ENCODE data around the gene HIRIP3. TPM values are rescaled to one million over a fixed set of nuclear protein-coding genes. Genes with fewer than 3 reads are reported as not detected.

Gene HIRIP3
- total and polyA plus RNA-seq, 2 of the 8 experiments (the other 6 are each of a cell fraction or from before 2014, with no cell fraction given): 11.9 to 18.5 TPM

GRCh38 chr16:30005341-30006094, 10.1 kb upstream of the HIRIP3 start:
- ChIA-PET CTCF (ENCODE audit: partially characterized antibody) (interaction anchor here (0.6 to 3.2 kb wide), 21 partner anchors 9 to 305 kb away, joined by 3 to 10 read pairs (median 5); partner anchors contain the start of genes C16orf92 and INO80E), POLR2A (ENCODE audit: partially characterized antibody) (interaction anchor here (0.6 to 4.9 kb wide), 14 partner anchors 8 to 947 kb away, joined by 3 to 34 read pairs (median 4); partner anchors contain the start of genes C16orf92, HIRIP3, INO80E and KCTD13)
- TF ChIP-seq CBX5 (IDR thresholded peaks at IDR 0.05; ENCODE audit: low read depth, low read length): no peak
- peak; percentile 29 to 50; a peak in 3 of 4 replicates for TF ChIP-seq RAD21 (IDR thresholded peaks at IDR 0.05 in 1 of 2, conservative IDR thresholded peaks at IDR 0.05 in 1 of 2; ENCODE audit: low read depth in 2 of 2, low read length in 2 of 2)
- TF ChIP-seq TAF1 (IDR thresholded peaks at IDR 0.05; ENCODE audit: low read depth, low read length): no peak
- TF ChIP-seq YY1 (IDR thresholded peaks at IDR 0.05; ENCODE audit: low read depth, low read length): peak; percentile 85

More at GRCh38 chr16:30005341-30006094, 10.1 kb upstream of the HIRIP3 start:
- H4K8ac ChIP-seq (ENCODE audit: extremely low read depth, insufficient read depth, low read length): no peak overlapping the region
- FAIRE-seq (no peak), DNase-seq (ENCODE audit: low read depth in 1 of 2, low spot score in 2 of 2) (no peak)
- no peak overlapping the region for H3K23ac ChIP-seq (ENCODE audit: insufficient read length)
- no peak overlapping the region for H3K56ac ChIP-seq (replicated peaks; ENCODE audit: insufficient read length, low read depth, low read length)
- no peak overlapping the region for H3K4ac ChIP-seq (replicated peaks; ENCODE audit: insufficient read length, low read depth, low read length)
- no peak overlapping the region for H4K5ac ChIP-seq (ENCODE audit: insufficient read length, low read depth, low read length)
- H3K18ac ChIP-seq (ENCODE audit: extremely low read depth, low read length): no peak overlapping the region
- H3K79me2 ChIP-seq (ENCODE audit: control insufficient read depth in 1 of 2, insufficient read depth in 2 of 2, low read length in 2 of 2): no peaks in the 10 kb centered on the region
- peaks cover 1% of the 10 kb centered on the region; the same call in 1 of the 2 replicates for H3K23me2 ChIP-seq (ENCODE audit: low read depth, low read length)
- H3K36me3 ChIP-seq (ENCODE audit: control insufficient read depth in 2 of 4, insufficient read depth in 4 of 4, low read length in 3 of 4): peaks cover 0 to 10% (median 6%) of the 10 kb centered on the region in 4 experiments; a peak in 5 of 8 replicates
- no peak overlapping the region for H3K27ac ChIP-seq (ENCODE audit: low read depth, low read length)
- no peak overlapping the region for H2BK5ac ChIP-seq (ENCODE audit: low read depth, low read length)
- no peak overlapping the region for H3K9ac ChIP-seq (replicated peaks in 1 of 4; ENCODE audit: extremely low read depth in 1 of 4, low read depth in 3 of 4, low read length in 3 of 4)
- no peaks in the 10 kb centered on the region for H3K79me1 ChIP-seq (ENCODE audit: low read depth, low read length)
- WGBS, 2 experiments (ENCODE audit: extremely low coverage in 1 of 2, insufficient coverage in 1 of 2, insufficient read length in 1 of 2, insufficient replicate concordance in 2 of 2, low coverage in 1 of 2, low lambda C conversion rate in 2 of 2, missing lambda C conversion rate in 1 of 2): 88% methylated on average over 22 of the region's 35 CpGs; no CpG with 5 or more reads in 1 of the 2 experiments
- H2BK20ac ChIP-seq (ENCODE audit: low read length): no peak overlapping the region
- H4K20me1 ChIP-seq (replicated peaks in 1 of 2; ENCODE audit: control insufficient read depth in 1 of 2, insufficient read depth in 2 of 2, low read length in 2 of 2): peaks cover 3 to 10% of the 10 kb centered on the region in 2 experiments
- peaks cover 0 to 13% (median 8%) of the 10 kb centered on the region in 4 experiments; a peak in 4 of 7 replicates for H3K27me3 ChIP-seq (replicated peaks in 1 of 4; ENCODE audit: control insufficient read depth in 3 of 4, extremely low read depth in 1 of 4, insufficient read depth in 3 of 4, low read length in 3 of 4)
- no peak overlapping the region for H4K91ac ChIP-seq (replicated peaks; ENCODE audit: insufficient read length, low read length)
- no peak overlapping the region for H3K14ac ChIP-seq (ENCODE audit: insufficient read length)
- H2BK120ac ChIP-seq (replicated peaks; ENCODE audit: low read depth, low read length): no peak overlapping the region
- no peak overlapping the region for H2AK5ac ChIP-seq (ENCODE audit: low read depth, low read length)
- no peak overlapping the region for H2AFZ ChIP-seq (ENCODE audit: low read length)
- no peak overlapping the region for H3K4me2 ChIP-seq (ENCODE audit: insufficient read depth in 1 of 2, low read depth in 2 of 2, low read length in 2 of 2)
- H3K4me1 ChIP-seq (replicated peaks in 1 of 4; ENCODE audit: control insufficient read depth in 3 of 4, insufficient read depth in 4 of 4, low read length in 3 of 4): peaks cover 0 to 22% (median 11%) of the 10 kb centered on the region in 4 experiments; a peak in 6 of 7 replicates
- H2BK15ac ChIP-seq (ENCODE audit: low read length): no peak overlapping the region
- no peak overlapping the region for H3K4me3 ChIP-seq (ENCODE audit: extremely low read depth in 1 of 4, insufficient read depth in 2 of 4, low read depth in 3 of 4, low read length in 4 of 4)
- H3K9me3 ChIP-seq (ENCODE audit: insufficient read depth in 2 of 2, low read depth in 1 of 2, low read length in 1 of 2): no peaks in the 10 kb centered on the region
- H2BK12ac ChIP-seq (ENCODE audit: low read depth, low read length): no peak overlapping the region
